T-helper 1 cell (primary cell): Measurements from ENCODE around the gene CFAP70.
"Not testable (repeated sequence)": the region's sequence is repeated elsewhere in the genome, so short reads cannot be mapped to it uniquely, and the experiment has no call there.

Source experiments
- DNase-seq, 5 donors: peaks; one replicate each; pipeline ENCODE4 v3.0.0-alpha.2; 2012 to 2020

CFAP70 gene

GRCh38 chr10:73338801-73339368 is 19.8 kb downstream of the CFAP70 start:
- DNase-seq, result no peak

DNA sequence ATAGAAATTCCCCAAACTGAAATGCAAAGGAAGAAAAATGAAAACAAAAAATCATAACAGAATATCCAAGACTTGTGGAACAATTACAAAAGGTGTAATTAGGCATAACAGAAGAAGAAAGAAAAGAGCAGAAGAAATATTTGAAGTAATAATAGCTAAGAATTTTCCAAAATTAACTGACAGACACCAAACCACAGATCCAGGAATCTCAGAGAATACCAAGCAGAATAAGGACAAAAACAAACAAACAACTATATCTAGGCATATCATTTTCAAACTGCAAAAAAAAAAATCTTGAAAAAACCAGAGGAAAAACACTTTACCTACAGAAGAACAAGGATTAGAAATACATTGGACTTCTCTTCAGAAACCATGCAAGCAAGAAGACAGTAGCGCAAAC is 25.5 kb downstream of the CFAP70 start:
- no peak for DNase-seq

DNA sequence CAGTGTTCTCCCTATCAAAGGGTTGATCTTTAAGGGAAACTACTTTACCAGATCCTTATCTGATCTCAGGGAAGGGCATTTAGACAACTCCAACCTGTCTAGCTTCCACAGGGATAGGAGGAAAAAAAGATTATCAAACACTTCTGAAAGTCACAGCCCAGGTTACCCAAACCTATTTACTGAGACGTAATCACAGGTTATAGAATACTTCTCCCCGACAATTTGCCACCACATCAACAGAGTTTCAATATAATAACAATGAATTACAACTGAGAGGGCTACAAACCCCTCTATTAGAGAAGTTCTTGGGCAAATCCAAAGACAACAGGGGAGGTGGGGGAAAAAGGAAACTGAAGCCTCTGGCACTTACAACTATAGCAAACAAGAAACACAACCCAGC is 26.3 kb downstream of the CFAP70 start:
- DNase-seq, result no peak

- DNase-seq, result not testable (repeated sequence)
These were observed 30.1 kb downstream of the CFAP70 start for GRCh38 chr10:73328523-73328922.

DNA sequence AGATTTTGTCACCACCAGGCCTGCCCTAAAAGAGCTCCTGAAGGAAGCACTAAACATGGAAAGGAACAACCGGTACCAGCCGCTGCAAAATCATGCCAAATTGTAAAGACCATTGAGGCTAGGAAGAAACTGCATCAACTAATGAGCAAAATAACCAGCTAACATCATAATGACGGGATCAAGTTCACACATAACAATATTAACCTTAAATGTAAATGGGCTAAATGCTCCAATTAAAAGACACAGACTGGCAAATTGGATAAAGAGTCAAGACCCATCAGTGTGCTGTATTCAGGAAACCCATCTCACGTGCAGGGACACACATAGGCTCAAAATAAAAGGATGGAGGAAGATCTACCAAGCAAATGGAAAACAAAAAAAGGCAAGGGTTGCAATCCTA is 33.4 kb downstream of the CFAP70 start:
- not testable (repeated sequence) for DNase-seq

DNA sequence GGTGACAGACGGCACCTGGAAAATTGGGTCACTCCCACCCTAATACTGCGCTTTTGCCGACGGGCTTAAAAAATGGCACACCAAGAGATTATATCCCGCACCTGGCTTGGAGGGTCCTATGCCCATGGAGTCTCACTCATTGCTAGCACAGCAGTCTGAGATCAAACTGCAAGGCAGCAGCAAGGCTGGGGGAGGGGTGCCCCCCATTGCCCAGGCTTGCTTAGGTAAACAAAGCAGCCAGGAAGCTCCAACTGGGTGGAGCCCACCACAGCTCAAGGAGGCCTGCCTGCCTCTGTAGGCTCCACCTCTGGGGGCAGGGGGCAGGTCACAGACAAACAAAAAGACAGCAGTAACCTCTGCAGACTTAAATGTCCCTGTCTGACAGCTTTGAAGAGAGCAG is 35.1 kb downstream of the CFAP70 start:
- DNase-seq, result not testable (repeated sequence)

DNA sequence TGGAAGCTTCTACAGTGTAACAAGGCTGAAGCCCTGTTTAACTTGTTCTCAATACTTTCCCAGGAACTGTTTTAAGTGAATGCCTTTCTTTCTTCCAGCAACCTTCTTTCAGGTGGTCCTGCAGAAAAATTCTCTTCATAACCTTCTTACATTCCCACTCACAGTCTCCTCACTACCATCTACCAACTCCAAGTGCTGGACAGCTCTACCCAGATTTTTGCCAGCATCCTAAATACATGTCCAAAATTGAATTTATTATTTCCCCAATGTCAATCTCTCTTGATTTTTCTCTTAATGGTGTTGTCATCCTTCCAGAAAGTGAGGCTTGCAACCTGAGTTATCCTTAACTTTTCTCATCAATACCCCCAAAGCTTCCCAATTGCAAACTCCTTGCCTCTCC is 48.2 kb downstream of the CFAP70 start:
- no peak for DNase-seq

DNA sequence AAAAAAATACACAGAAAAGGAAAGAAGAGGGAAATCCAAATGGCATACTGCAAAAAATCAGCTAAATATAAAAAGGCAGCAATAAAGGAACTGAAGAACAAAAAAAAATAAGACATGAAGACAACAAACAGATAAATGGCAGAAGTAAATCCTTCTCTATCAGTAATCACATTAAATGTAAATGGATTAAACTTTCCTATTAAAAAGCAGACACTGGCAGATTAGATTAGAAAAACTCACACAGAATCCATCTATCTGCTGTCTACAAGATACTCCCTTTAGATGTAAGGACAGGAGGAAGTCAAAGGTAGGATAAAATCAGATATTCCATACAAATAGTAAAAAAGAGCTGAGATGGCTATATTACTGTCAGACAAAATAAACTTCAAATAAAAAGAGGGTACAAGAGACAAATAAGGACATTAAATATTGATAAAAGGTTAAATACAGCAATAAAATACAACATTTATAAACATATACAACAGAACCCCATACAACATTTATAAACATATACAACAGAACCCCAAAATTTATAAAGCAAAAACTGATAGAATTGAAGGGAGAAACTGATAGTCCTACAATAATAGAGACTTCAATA is 51.4 kb downstream of the CFAP70 start:
- DNase-seq, result no peak

GRCh38 chr10:73306171-73306708 is 52.4 kb downstream of the CFAP70 start:
- DNase-seq, result no peak

- DNase-seq, result peak in 1 of 5 donors; percentile 10
These were observed 61.7 kb downstream of the CFAP70 start for GRCh38 chr10:73296946-73297345.

- DNase-seq, result no peak
These were observed 65.2 kb downstream of the CFAP70 start for GRCh38 chr10:73293461-73293860.

DNA sequence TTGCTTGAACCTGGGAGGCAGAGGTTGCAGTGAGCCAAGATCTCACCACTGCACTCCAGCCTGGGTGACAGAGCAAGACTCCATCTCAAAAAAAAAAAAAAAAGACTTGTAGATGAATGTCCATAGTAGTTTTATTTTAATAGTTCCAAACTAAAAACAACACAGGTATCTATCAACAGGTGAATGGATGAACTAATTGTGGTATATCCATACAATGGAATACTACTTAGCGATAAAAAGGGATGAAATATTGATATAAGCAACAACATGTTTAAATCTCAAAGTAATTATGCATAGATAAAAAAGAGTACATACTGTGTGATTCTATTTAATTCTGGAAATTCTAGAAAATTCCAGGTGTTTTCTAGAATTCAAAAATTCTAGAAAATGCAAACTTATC is 68.7 kb downstream of the CFAP70 start:
- DNase-seq, result no peak

GRCh38 chr10:73287441-73287840 is 71.2 kb downstream of the CFAP70 start:
- no peak for DNase-seq

- DNase-seq, result no peak
These were observed 77.6 kb downstream of the CFAP70 start for GRCh38 chr10:73281097-73281496.

DNA sequence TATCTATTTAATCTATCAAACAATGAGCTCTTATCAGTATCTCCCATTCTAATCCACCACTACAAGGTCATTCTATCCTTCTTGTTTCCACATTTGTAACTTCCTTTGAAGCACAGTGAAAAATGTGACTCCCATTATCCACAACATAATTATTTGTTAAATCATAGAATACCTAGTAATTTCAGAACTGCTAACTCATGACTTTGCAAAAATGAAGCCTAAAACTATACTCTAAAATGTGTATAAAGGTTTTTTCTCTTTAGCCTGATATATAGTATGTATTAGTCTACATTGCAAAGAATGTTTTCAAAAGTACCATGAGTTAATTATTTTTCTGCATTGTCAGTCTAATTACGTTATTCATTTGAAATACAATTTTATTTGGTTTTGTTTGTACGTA is 94.2 kb downstream of the CFAP70 start:
- DNase-seq, result no peak

DNA sequence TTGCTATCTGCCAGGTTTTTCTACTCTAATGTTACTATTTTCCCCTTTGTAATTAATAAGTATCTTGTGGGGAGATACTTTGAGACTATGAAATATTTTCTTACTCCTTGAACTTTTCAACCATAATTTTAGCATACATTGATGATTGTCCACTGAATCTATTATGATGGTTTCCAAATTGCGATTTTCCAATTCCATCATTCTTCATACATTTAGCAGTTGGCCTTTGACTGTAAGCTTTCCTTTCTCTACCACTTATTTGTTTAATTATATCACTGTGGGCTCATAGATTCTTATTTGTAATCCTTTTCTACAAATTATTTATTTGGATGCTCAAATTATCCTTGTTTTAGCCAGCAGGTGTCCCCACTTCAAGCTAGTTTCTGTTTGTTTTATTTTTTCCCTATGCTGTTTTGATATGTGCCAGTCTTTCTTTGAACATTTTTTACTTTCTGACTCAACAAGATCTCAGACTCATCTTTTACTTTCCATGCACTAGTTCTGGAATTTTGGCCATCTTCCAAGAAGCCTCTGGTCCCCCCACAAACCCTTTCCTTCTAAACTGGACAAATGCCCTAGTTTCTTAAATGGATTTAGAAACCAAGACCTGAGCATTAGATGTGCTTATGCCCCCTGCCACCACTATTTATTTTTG is 94.8 kb downstream of the CFAP70 start:
- DNase-seq, result peak in 1 of 5 donors; percentile 15

- no peak for DNase-seq
These were observed 95.6 kb downstream of the CFAP70 start for GRCh38 chr10:73262880-73263555.

- DNase-seq, result peak in 1 of 5 donors; percentile 33
These were observed 96.4 kb downstream of the CFAP70 start for GRCh38 chr10:73262105-73262730.

GRCh38 chr10:73261362-73261995 is 97.2 kb downstream of the CFAP70 start:
- DNase-seq, result no peak

DNA sequence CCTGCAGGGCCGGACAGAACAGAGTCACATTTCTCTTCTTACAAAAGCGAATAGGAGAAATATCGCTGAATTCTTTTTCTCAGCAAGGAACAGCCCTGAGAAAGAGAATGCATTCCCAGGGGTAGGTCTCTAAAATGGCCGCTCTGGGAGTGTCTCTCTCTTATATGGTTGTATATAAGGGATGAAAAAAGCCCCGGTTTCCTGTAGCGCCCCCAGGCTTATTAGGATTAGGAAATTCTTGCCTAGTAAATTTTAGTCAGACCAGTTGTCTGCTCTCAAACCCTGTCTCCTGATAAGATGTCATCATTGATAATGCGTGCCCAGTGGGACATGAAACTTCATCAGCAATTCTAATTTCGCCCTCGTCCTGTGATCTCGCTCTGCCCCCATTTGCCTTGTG is 100.1 kb downstream of the CFAP70 start:
- DNase-seq, result not testable (repeated sequence)

DNA sequence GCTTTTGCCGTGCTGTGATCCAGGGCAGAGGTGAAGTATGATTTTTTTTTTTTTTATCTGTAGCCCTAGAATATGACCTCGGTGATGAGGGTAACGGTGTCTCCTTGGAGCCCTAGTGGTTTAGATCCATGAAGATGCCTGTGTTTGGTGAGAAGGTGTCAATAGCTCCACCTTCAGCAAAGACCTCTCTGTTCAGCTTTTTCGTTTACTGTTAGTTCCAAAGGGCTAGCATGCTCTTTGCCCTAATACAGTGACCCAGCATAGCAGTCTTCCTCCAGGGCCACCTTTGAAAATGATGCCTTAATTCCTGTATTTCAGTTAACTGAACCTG is 105.5 kb downstream of the CFAP70 start:
- DNase-seq, result peak in 1 of 5 donors; percentile 11

DNA sequence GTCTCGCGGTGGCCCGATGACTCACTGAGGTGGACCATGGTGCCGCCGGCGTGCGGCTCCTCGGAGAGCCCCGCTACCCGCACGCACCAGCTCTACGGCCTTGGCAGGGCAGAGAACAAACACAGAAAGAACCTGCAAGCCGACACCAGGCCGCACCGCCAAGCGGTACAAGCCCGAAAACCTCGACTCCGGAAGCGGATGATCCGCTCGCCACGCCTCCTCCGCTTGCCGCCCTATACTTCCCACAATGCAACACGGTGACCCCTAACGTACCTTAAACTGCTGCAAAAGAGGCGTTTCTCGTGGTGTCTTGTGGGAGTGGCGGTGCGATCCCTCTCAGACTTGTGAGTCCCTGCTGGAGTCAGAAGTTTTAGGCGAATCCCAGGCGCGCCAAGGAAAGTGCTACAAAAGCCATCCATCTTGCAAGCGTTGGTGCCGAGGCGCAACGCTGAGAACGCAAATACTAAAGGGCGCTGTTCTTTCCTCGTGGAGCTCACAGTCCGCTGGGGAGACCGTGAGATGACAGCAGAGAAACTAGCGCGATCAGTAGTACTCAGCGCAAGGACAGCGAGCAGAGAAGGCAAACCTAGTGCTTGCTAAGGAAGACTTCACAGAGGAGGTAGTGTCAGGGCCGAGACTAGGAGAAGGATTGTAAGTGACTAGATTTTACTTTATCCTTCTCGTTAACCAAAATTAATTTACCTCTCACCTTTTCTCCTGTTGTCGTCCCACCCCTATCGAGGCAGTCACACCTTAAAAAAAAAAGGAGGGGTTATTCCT is 106.0 kb downstream of the CFAP70 start, which contains the start of gene MRPS16:
Gene MRPS16, minus strand, starts transcription at position 200 of the 780 bp plus-strand sequence. Its CDS starts 162 bp downstream, at position 38.
- DNase-seq, result peak; percentile 84 to 95 (median 90)
